GM23248 (cell line): ENCODE data around the gene PTGR3.

Source experiments
- EZH2 ChIP-seq: fragments of 200-600 bp; sonication (generic); IDR thresholded peaks from 2 replicates; pipeline ENCODE4 v1.6.1; 2018; ENCODE audit warnings: antibody characterized with exemption, mild to moderate bottlenecking; ENCODE audit not compliant: insufficient read depth, poor library complexity, severe bottlenecking
- EZH2phosphoT487 ChIP-seq: fragments of 200-600 bp; sonication (generic); IDR thresholded peaks from 2 replicates; pipeline ENCODE4 v1.6.1; 2018; ENCODE audit warnings: antibody characterized with exemption, moderate library complexity, mild to moderate bottlenecking, low read depth; ENCODE audit not compliant: insufficient read depth

- TF ChIP-seq EZH2 (no peak), EZH2phosphoT487 (no peak)
Observed at GRCh38 chr18:75167759-75168618, 41.0 kb downstream of the PTGR3 start.
